ENCODE results near the gene PTK7.
"Not testable (repeated sequence)": the region's sequence is repeated elsewhere in the genome, so short reads cannot be mapped to it uniquely, and the experiment has no call there.

DNA sequence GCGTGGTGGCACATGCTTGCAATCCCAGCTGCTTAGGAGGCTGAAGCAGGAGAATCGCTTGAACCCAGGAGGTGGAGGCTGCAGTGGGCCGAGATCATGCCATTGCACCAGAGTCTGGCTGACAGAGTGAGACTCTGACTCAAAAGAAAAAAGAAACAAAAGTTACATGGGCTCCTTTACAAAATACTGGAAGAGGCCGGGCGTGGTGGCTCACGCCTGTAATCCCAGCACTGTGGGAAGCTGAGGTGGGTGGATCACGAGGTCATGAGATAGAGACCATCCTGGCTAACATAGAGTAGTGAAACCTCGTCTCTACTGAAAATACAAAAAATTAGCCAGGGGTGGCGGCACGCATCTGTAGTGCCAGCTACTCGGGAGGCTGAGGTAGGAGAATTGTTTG lies 63.9 kb downstream of the PTK7 start:
- TF ChIP-seq TBP (IDR thresholded peaks at IDR 0.05; ENCODE audit: low read depth, low read length); SIN3A (conservative IDR thresholded peaks at IDR 0.05 in 1 of 2, IDR thresholded peaks at IDR 0.05 in 1 of 2; ENCODE audit: low read depth in 1 of 2, low read length in 2 of 2); GTF2F1 (IDR thresholded peaks at IDR 0.05; ENCODE audit: borderline replicate concordance, low read depth, low read length); CBX5 (IDR thresholded peaks at IDR 0.05; ENCODE audit: low read depth, low read length); POLR2A (IDR thresholded peaks at IDR 0.05; ENCODE audit: control extremely low read depth in 1 of 2, low read depth in 2 of 2, low read length in 2 of 2); CEBPB (IDR thresholded peaks at IDR 0.05; ENCODE audit: low read depth, low read length); POLR2AphosphoS5 (IDR thresholded peaks at IDR 0.05; ENCODE audit: low read depth, low read length); EZH2 (IDR thresholded peaks at IDR 0.05; ENCODE audit: low read depth, low read length, severe bottlenecking); CHD1 (IDR thresholded peaks at IDR 0.05; ENCODE audit: low read depth, low read length); HDAC2 (IDR thresholded peaks at IDR 0.05; ENCODE audit: borderline replicate concordance in 1 of 2, low read depth in 2 of 2, low read length in 2 of 2): not testable (repeated sequence)
- TF ChIP-seq, protein P1, sequence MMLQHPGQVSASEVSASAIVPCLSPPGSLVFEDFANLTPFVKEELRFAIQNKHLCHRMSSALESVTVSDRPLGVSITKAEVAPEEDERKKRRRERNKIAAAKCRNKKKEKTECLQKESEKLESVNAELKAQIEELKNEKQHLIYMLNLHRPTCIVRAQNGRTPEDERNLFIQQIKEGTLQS (IDR thresholded peaks at IDR 0.05; ENCODE audit: insufficient read depth, low read depth, low read length) = not testable (repeated sequence)
- TF ChIP-seq, protein P2, sequence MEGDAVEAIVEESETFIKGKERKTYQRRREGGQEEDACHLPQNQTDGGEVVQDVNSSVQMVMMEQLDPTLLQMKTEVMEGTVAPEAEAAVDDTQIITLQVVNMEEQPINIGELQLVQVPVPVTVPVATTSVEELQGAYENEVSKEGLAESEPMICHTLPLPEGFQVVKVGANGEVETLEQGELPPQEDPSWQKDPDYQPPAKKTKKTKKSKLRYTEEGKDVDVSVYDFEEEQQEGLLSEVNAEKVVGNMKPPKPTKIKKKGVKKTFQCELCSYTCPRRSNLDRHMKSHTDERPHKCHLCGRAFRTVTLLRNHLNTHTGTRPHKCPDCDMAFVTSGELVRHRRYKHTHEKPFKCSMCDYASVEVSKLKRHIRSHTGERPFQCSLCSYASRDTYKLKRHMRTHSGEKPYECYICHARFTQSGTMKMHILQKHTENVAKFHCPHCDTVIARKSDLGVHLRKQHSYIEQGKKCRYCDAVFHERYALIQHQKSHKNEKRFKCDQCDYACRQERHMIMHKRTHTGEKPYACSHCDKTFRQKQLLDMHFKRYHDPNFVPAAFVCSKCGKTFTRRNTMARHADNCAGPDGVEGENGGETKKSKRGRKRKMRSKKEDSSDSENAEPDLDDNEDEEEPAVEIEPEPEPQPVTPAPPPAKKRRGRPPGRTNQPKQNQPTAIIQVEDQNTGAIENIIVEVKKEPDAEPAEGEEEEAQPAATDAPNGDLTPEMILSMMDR (IDR thresholded peaks at IDR 0.05; ENCODE audit: control extremely low read depth in 1 of 3, insufficient read depth in 1 of 3, low read depth in 1 of 3, low read length in 3 of 3) = not testable (repeated sequence)
- TF ChIP-seq, protein P3, sequence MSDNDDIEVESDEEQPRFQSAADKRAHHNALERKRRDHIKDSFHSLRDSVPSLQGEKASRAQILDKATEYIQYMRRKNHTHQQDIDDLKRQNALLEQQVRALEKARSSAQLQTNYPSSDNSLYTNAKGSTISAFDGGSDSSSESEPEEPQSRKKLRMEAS (IDR thresholded peaks at IDR 0.05) = not testable (repeated sequence)
